H9 (cell line): ENCODE results near the gene NR1H2. TPM values are rescaled to one million over a fixed set of nuclear protein-coding genes. Genes with fewer than 3 reads are reported as not detected.
A peak's percentile ranks its signal among the peaks of the same experiment; 100 is the strongest.

Experiments
- DNase-seq: peaks from one replicate; pipeline ENCODE4 v3.0.0-alpha.2; 2017
- H2AFZ ChIP-seq: one replicate; pipeline ENCODE4 v1.6.1; 2013; ENCODE audit warnings: mild to moderate bottlenecking, low read length, control low read depth, moderate library complexity
- H2AK5ac ChIP-seq: 2 replicates; pipeline ENCODE4 v1.6.1; 2013; ENCODE audit warnings: low read length, control low read depth, mixed read lengths; ENCODE audit not compliant: insufficient read length
- H2BK120ac ChIP-seq: one replicate; pipeline ENCODE4 v1.6.1; 2013; ENCODE audit warnings: low read depth, mild to moderate bottlenecking, low read length, control low read depth, inconsistent platforms; ENCODE audit not compliant: poor library complexity, severe bottlenecking
- H2BK12ac ChIP-seq: 2 replicates; pipeline ENCODE4 v1.6.1; 2013; ENCODE audit warnings: low read length, control low read depth, mixed read lengths, low read depth; ENCODE audit not compliant: insufficient read length
- H2BK15ac ChIP-seq: 2 replicates; pipeline ENCODE4 v1.6.1; 2013; ENCODE audit warnings: low read depth, low read length, control low read depth
- H2BK20ac ChIP-seq: one replicate; pipeline ENCODE4 v1.6.1; 2013; ENCODE audit warnings: low read depth, mild to moderate bottlenecking, low read length, control low read depth, inconsistent platforms; ENCODE audit not compliant: poor library complexity, severe bottlenecking
- H2BK5ac ChIP-seq: 2 replicates; pipeline ENCODE4 v1.6.1; 2013; ENCODE audit warnings: low read length, control low read depth, mixed read lengths; ENCODE audit not compliant: insufficient read length
- H3K14ac ChIP-seq: 2 replicates; pipeline ENCODE4 v1.6.1; 2013; ENCODE audit warnings: low read length, control low read depth; ENCODE audit not compliant: insufficient read depth
- H3K18ac ChIP-seq: 2 replicates; pipeline ENCODE4 v1.6.1; 2013; ENCODE audit warnings: low read depth, mild to moderate bottlenecking, mixed read lengths, low read length, control low read depth; ENCODE audit not compliant: insufficient read length
- H3K23ac ChIP-seq: 2 replicates; pipeline ENCODE4 v1.6.1; 2013; ENCODE audit warnings: low read length, control low read depth, mixed read lengths, low read depth; ENCODE audit not compliant: insufficient read length
- H3K23me2 ChIP-seq: 2 replicates; pipeline ENCODE4 v1.6.1; 2013; ENCODE audit warnings: low read depth, mild to moderate bottlenecking, mixed read lengths, low read length, control low read depth; ENCODE audit not compliant: insufficient read length, poor library complexity, severe bottlenecking
- H3K27ac ChIP-seq: 2 replicates; pipeline ENCODE4 v1.5.1; 2013; ENCODE audit warnings: low read length, control low read depth, mixed read lengths, low read depth; ENCODE audit not compliant: insufficient read length
- H3K27me3 ChIP-seq: 2 replicates; pipeline ENCODE4 v1.6.1; 2013; ENCODE audit warnings: low read length, control low read depth, inconsistent platforms; ENCODE audit not compliant: insufficient read depth
- H3K4ac ChIP-seq: 2 replicates; pipeline ENCODE4 v1.6.1; 2013; ENCODE audit warnings: low read depth, mild to moderate bottlenecking, control low read depth, inconsistent platforms, low read length, moderate library complexity
- H3K4me1 ChIP-seq: 2 replicates; pipeline ENCODE4 v1.6.1; 2013; ENCODE audit warnings: low read length, control low read depth, inconsistent platforms; ENCODE audit not compliant: insufficient read depth
- H3K4me2 ChIP-seq: 2 replicates; pipeline ENCODE4 v1.6.1; 2013; ENCODE audit warnings: low read length, control low read depth, mixed read lengths; ENCODE audit not compliant: insufficient read length, insufficient read depth
- H3K56ac ChIP-seq: 2 replicates; pipeline ENCODE4 v1.6.1; 2013; ENCODE audit warnings: low read depth, mild to moderate bottlenecking, mixed read lengths, low read length, control low read depth; ENCODE audit not compliant: insufficient read length
- H3K79me1 ChIP-seq: 2 replicates; pipeline ENCODE4 v1.6.1; 2013; ENCODE audit warnings: low read depth, mild to moderate bottlenecking, moderate library complexity, low read length, control low read depth, inconsistent platforms; ENCODE audit not compliant: insufficient read depth, poor library complexity, severe bottlenecking
- H3K79me2 ChIP-seq: 2 replicates; pipeline ENCODE4 v1.6.1; 2013; ENCODE audit warnings: low read length, control low read depth, inconsistent platforms; ENCODE audit not compliant: insufficient read depth
- H3K9ac ChIP-seq: 2 replicates; pipeline ENCODE4 v1.6.1; 2013; ENCODE audit warnings: low read length, control low read depth, mixed read lengths; ENCODE audit not compliant: insufficient read length; ENCODE audit errors: extremely low read depth
- H3K9me3 ChIP-seq: one replicate; pipeline ENCODE4 v1.6.1; 2013; ENCODE audit warnings: low read depth, low read length, inconsistent platforms; ENCODE audit not compliant: control insufficient read depth
- H3T11ph ChIP-seq: one replicate; pipeline ENCODE4 v1.6.1; 2013; ENCODE audit warnings: mild to moderate bottlenecking, low read length, control low read depth, inconsistent platforms
- H4K20me1 ChIP-seq: one replicate; pipeline ENCODE4 v1.6.1; 2013; ENCODE audit not compliant: control insufficient read depth, insufficient read length, insufficient read depth
- H4K5ac ChIP-seq: 2 replicates; pipeline ENCODE4 v1.6.1; 2013; ENCODE audit warnings: low read depth, mild to moderate bottlenecking, mixed read lengths, low read length, control low read depth; ENCODE audit not compliant: insufficient read length
- H4K8ac ChIP-seq: replicated peaks from 2 replicates; pipeline ENCODE4 v1.6.1; 2013; ENCODE audit warnings: low read length, control low read depth, mixed read lengths, low read depth; ENCODE audit not compliant: insufficient read length
- H4K91ac ChIP-seq: 2 replicates; pipeline ENCODE4 v1.6.1; 2013; ENCODE audit warnings: low read depth, mild to moderate bottlenecking, moderate library complexity, mixed read lengths, low read length, control low read depth; ENCODE audit not compliant: insufficient read length
- H3K27ac Mint-ChIP-seq, 3 experiments: 2 replicates in 2 of 3; 3 replicates in 1 of 3; pipeline ENCODE4 v1.8.0; 2020 to 2021; ENCODE audit warnings: mixed read lengths in 3 of 3, mild to moderate bottlenecking in 1 of 3, moderate library complexity in 1 of 3
- H3K27me3 Mint-ChIP-seq: 2 replicates; pipeline ENCODE4 v1.8.0; 2021; ENCODE audit warnings: low read depth, mild to moderate bottlenecking, moderate library complexity, mixed read lengths
- H3K36me3 Mint-ChIP-seq, 3 experiments: 2 replicates in 2 of 3; 3 replicates in 1 of 3; pipeline ENCODE4 v1.8.0; 2020 to 2021; ENCODE audit warnings: low read depth in 3 of 3, mixed read lengths in 3 of 3; ENCODE audit not compliant: insufficient read depth in 1 of 3
- H3K4me1 Mint-ChIP-seq, 2 experiments: 2 replicates each; pipeline ENCODE4 v1.8.0; 2020; ENCODE audit warnings: mixed read lengths in 2 of 2
- H3K4me3 Mint-ChIP-seq, 2 experiments: 2 replicates in 1 of 2; 3 replicates in 1 of 2; pipeline ENCODE4 v1.8.0; 2020 to 2021; ENCODE audit warnings: mild to moderate bottlenecking in 2 of 2, mixed read lengths in 2 of 2, moderate library complexity in 1 of 2
- H3K9me3 Mint-ChIP-seq, 2 experiments: 2 replicates in 1 of 2; 3 replicates in 1 of 2; pipeline ENCODE4 v1.8.0; 2020; ENCODE audit warnings: mild to moderate bottlenecking in 2 of 2, mixed read lengths in 2 of 2, moderate library complexity in 1 of 2
- WGBS: extraction: QIAGEN DNeasy Blood & Tissue Kit; methylation state at CpG from one replicate; pipeline ENCODE4 v1.1.7; 2013; ENCODE audit warnings: missing lambda C conversion rate, low lambda C conversion rate, mixed read lengths; ENCODE audit not compliant: insufficient read length; ENCODE audit errors: extremely low coverage; 5-methylcytosine and 5-hydroxymethylcytosine counted together
- total RNA-seq: library from RNA; stranded (reverse); gene quantifications from 2 replicates; pipeline ENCODE4 v1.2.1, GENCODE V29; 2021
- TF ChIP-seq, protein P1 (sequence below): fragments of 200-600 bp; sonication (generic); conservative IDR thresholded peaks from 3 replicates; pipeline ENCODE4 v1.8.0; 2021; ENCODE audit warnings: antibody characterized with exemption, mild to moderate bottlenecking

The NR1H2 gene
- total RNA-seq, 1 experiment from 2014 or later, result 33.2 TPM

DNA sequence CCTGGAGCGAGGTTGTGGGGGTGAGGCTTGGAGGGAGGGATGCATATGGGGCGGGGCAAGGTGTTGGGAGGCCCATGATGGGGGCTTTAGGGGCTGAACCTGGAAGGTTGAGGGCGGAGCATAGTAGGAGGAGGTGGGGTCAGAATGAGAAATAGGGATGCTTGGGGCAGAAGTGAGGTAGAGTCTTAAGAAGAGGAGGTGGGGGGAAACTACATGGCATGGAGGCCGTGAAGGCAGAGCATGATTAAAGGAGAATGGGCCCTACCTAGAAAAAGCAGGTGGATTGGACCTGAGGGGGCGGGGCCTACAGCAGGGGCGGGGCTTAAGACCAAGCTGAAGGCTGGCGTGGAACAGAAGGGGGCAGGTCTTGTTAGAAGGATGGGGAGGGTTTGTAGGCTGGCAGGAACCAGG is 799 bp downstream of the NR1H2 start:
- Histone ChIP-seq H2AFZ (no peak overlapping the region), H3K79me2 (no peaks in the 10 kb centered on the region), H3T11ph (no peak overlapping the region), H3K9ac (no peak overlapping the region), H3K4me1 (no peaks in the 10 kb centered on the region), H3K9me3 (no peaks in the 10 kb centered on the region), H2BK5ac (no peak overlapping the region), H4K20me1 (no peaks in the 10 kb centered on the region), H2BK12ac (no peak overlapping the region), H3K14ac (no peak overlapping the region), H3K4ac (no peak overlapping the region), H3K27ac (no peak overlapping the region), H4K5ac (no peak overlapping the region), H4K8ac (no peak overlapping the region), H3K18ac (no peak overlapping the region), H2BK15ac (no peak overlapping the region), H2AK5ac (no peak overlapping the region), H2BK20ac (no peak overlapping the region), H2BK120ac (no peak overlapping the region), H4K91ac (no peak overlapping the region), H3K79me1 (no peaks in the 10 kb centered on the region), H3K23ac (no peak overlapping the region), H3K56ac (no peak overlapping the region), H3K27me3 (no peaks in the 10 kb centered on the region), H3K23me2 (no peaks in the 10 kb centered on the region), H3K4me2 (peak overlapping the region; percentile 26)
- DNase-seq, result no peak
- Mint-ChIP-seq H3K27ac (peak overlapping the region in 1 of 3 experiments; percentile 96; a peak in 3 of 7 replicates), H3K36me3 (peaks cover 26 to 45% (median 41%) of the 10 kb centered on the region in 3 experiments; a peak in 6 of 7 replicates), H3K9me3 (peaks cover 0 to 4% of the 10 kb centered on the region in 2 experiments; a peak in 1 of 5 replicates), H3K4me3 (peak overlapping the region; percentile 96 to 98), H3K4me1 (peaks cover 0 to 10% of the 10 kb centered on the region in 2 experiments; a peak in 2 of 4 replicates), H3K27me3 (peaks cover 4% of the 10 kb centered on the region; the same call in 1 of the 2 replicates)
- no CpG with 5 or more reads among the region's 7 CpGs for WGBS
- TF ChIP-seq, protein P1, sequence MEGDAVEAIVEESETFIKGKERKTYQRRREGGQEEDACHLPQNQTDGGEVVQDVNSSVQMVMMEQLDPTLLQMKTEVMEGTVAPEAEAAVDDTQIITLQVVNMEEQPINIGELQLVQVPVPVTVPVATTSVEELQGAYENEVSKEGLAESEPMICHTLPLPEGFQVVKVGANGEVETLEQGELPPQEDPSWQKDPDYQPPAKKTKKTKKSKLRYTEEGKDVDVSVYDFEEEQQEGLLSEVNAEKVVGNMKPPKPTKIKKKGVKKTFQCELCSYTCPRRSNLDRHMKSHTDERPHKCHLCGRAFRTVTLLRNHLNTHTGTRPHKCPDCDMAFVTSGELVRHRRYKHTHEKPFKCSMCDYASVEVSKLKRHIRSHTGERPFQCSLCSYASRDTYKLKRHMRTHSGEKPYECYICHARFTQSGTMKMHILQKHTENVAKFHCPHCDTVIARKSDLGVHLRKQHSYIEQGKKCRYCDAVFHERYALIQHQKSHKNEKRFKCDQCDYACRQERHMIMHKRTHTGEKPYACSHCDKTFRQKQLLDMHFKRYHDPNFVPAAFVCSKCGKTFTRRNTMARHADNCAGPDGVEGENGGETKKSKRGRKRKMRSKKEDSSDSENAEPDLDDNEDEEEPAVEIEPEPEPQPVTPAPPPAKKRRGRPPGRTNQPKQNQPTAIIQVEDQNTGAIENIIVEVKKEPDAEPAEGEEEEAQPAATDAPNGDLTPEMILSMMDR, result no peak
